H9 (cell line): ENCODE data around the gene SPATA2L. TPM values are rescaled to one million over a fixed set of nuclear protein-coding genes. Genes with fewer than 3 reads are reported as not detected.

Experiments
- DNase-seq: peaks from one replicate; pipeline ENCODE4 v3.0.0-alpha.2; 2017
- H2AFZ ChIP-seq: one replicate; pipeline ENCODE4 v1.6.1; 2013; ENCODE audit warnings: mild to moderate bottlenecking, low read length, control low read depth, moderate library complexity
- H2AK5ac ChIP-seq: 2 replicates; pipeline ENCODE4 v1.6.1; 2013; ENCODE audit warnings: low read length, control low read depth, mixed read lengths; ENCODE audit not compliant: insufficient read length
- H2BK120ac ChIP-seq: one replicate; pipeline ENCODE4 v1.6.1; 2013; ENCODE audit warnings: low read depth, mild to moderate bottlenecking, low read length, control low read depth, inconsistent platforms; ENCODE audit not compliant: poor library complexity, severe bottlenecking
- H2BK12ac ChIP-seq: 2 replicates; pipeline ENCODE4 v1.6.1; 2013; ENCODE audit warnings: low read length, control low read depth, mixed read lengths, low read depth; ENCODE audit not compliant: insufficient read length
- H2BK15ac ChIP-seq: 2 replicates; pipeline ENCODE4 v1.6.1; 2013; ENCODE audit warnings: low read depth, low read length, control low read depth
- H2BK20ac ChIP-seq: one replicate; pipeline ENCODE4 v1.6.1; 2013; ENCODE audit warnings: low read depth, mild to moderate bottlenecking, low read length, control low read depth, inconsistent platforms; ENCODE audit not compliant: poor library complexity, severe bottlenecking
- H2BK5ac ChIP-seq: 2 replicates; pipeline ENCODE4 v1.6.1; 2013; ENCODE audit warnings: low read length, control low read depth, mixed read lengths; ENCODE audit not compliant: insufficient read length
- H3K14ac ChIP-seq: 2 replicates; pipeline ENCODE4 v1.6.1; 2013; ENCODE audit warnings: low read length, control low read depth; ENCODE audit not compliant: insufficient read depth
- H3K18ac ChIP-seq: 2 replicates; pipeline ENCODE4 v1.6.1; 2013; ENCODE audit warnings: low read depth, mild to moderate bottlenecking, mixed read lengths, low read length, control low read depth; ENCODE audit not compliant: insufficient read length
- H3K23ac ChIP-seq: 2 replicates; pipeline ENCODE4 v1.6.1; 2013; ENCODE audit warnings: low read length, control low read depth, mixed read lengths, low read depth; ENCODE audit not compliant: insufficient read length
- H3K23me2 ChIP-seq: 2 replicates; pipeline ENCODE4 v1.6.1; 2013; ENCODE audit warnings: low read depth, mild to moderate bottlenecking, mixed read lengths, low read length, control low read depth; ENCODE audit not compliant: insufficient read length, poor library complexity, severe bottlenecking
- H3K27ac ChIP-seq: 2 replicates; pipeline ENCODE4 v1.5.1; 2013; ENCODE audit warnings: low read length, control low read depth, mixed read lengths, low read depth; ENCODE audit not compliant: insufficient read length
- H3K27me3 ChIP-seq: 2 replicates; pipeline ENCODE4 v1.6.1; 2013; ENCODE audit warnings: low read length, control low read depth, inconsistent platforms; ENCODE audit not compliant: insufficient read depth
- H3K4ac ChIP-seq: 2 replicates; pipeline ENCODE4 v1.6.1; 2013; ENCODE audit warnings: low read depth, mild to moderate bottlenecking, control low read depth, inconsistent platforms, low read length, moderate library complexity
- H3K4me1 ChIP-seq: 2 replicates; pipeline ENCODE4 v1.6.1; 2013; ENCODE audit warnings: low read length, control low read depth, inconsistent platforms; ENCODE audit not compliant: insufficient read depth
- H3K4me2 ChIP-seq: 2 replicates; pipeline ENCODE4 v1.6.1; 2013; ENCODE audit warnings: low read length, control low read depth, mixed read lengths; ENCODE audit not compliant: insufficient read length, insufficient read depth
- H3K56ac ChIP-seq: 2 replicates; pipeline ENCODE4 v1.6.1; 2013; ENCODE audit warnings: low read depth, mild to moderate bottlenecking, mixed read lengths, low read length, control low read depth; ENCODE audit not compliant: insufficient read length
- H3K79me1 ChIP-seq: 2 replicates; pipeline ENCODE4 v1.6.1; 2013; ENCODE audit warnings: low read depth, mild to moderate bottlenecking, moderate library complexity, low read length, control low read depth, inconsistent platforms; ENCODE audit not compliant: insufficient read depth, poor library complexity, severe bottlenecking
- H3K79me2 ChIP-seq: 2 replicates; pipeline ENCODE4 v1.6.1; 2013; ENCODE audit warnings: low read length, control low read depth, inconsistent platforms; ENCODE audit not compliant: insufficient read depth
- H3K9ac ChIP-seq: 2 replicates; pipeline ENCODE4 v1.6.1; 2013; ENCODE audit warnings: low read length, control low read depth, mixed read lengths; ENCODE audit not compliant: insufficient read length; ENCODE audit errors: extremely low read depth
- H3K9me3 ChIP-seq: one replicate; pipeline ENCODE4 v1.6.1; 2013; ENCODE audit warnings: low read depth, low read length, inconsistent platforms; ENCODE audit not compliant: control insufficient read depth
- H3T11ph ChIP-seq: one replicate; pipeline ENCODE4 v1.6.1; 2013; ENCODE audit warnings: mild to moderate bottlenecking, low read length, control low read depth, inconsistent platforms
- H4K20me1 ChIP-seq: one replicate; pipeline ENCODE4 v1.6.1; 2013; ENCODE audit not compliant: control insufficient read depth, insufficient read length, insufficient read depth
- H4K5ac ChIP-seq: 2 replicates; pipeline ENCODE4 v1.6.1; 2013; ENCODE audit warnings: low read depth, mild to moderate bottlenecking, mixed read lengths, low read length, control low read depth; ENCODE audit not compliant: insufficient read length
- H4K8ac ChIP-seq: replicated peaks from 2 replicates; pipeline ENCODE4 v1.6.1; 2013; ENCODE audit warnings: low read length, control low read depth, mixed read lengths, low read depth; ENCODE audit not compliant: insufficient read length
- H4K91ac ChIP-seq: 2 replicates; pipeline ENCODE4 v1.6.1; 2013; ENCODE audit warnings: low read depth, mild to moderate bottlenecking, moderate library complexity, mixed read lengths, low read length, control low read depth; ENCODE audit not compliant: insufficient read length
- H3K27ac Mint-ChIP-seq, 3 experiments: 2 replicates in 2 of 3; 3 replicates in 1 of 3; pipeline ENCODE4 v1.8.0; 2020 to 2021; ENCODE audit warnings: mixed read lengths in 3 of 3, mild to moderate bottlenecking in 1 of 3, moderate library complexity in 1 of 3
- H3K27me3 Mint-ChIP-seq: 2 replicates; pipeline ENCODE4 v1.8.0; 2021; ENCODE audit warnings: low read depth, mild to moderate bottlenecking, moderate library complexity, mixed read lengths
- H3K36me3 Mint-ChIP-seq, 3 experiments: 2 replicates in 2 of 3; 3 replicates in 1 of 3; pipeline ENCODE4 v1.8.0; 2020 to 2021; ENCODE audit warnings: low read depth in 3 of 3, mixed read lengths in 3 of 3; ENCODE audit not compliant: insufficient read depth in 1 of 3
- H3K4me1 Mint-ChIP-seq, 2 experiments: 2 replicates each; pipeline ENCODE4 v1.8.0; 2020; ENCODE audit warnings: mixed read lengths in 2 of 2
- H3K4me3 Mint-ChIP-seq, 2 experiments: 2 replicates in 1 of 2; 3 replicates in 1 of 2; pipeline ENCODE4 v1.8.0; 2020 to 2021; ENCODE audit warnings: mild to moderate bottlenecking in 2 of 2, mixed read lengths in 2 of 2, moderate library complexity in 1 of 2
- H3K9me3 Mint-ChIP-seq, 2 experiments: 2 replicates in 1 of 2; 3 replicates in 1 of 2; pipeline ENCODE4 v1.8.0; 2020; ENCODE audit warnings: mild to moderate bottlenecking in 2 of 2, mixed read lengths in 2 of 2, moderate library complexity in 1 of 2
- WGBS: extraction: QIAGEN DNeasy Blood & Tissue Kit; methylation state at CpG from one replicate; pipeline ENCODE4 v1.1.7; 2013; ENCODE audit warnings: missing lambda C conversion rate, low lambda C conversion rate, mixed read lengths; ENCODE audit not compliant: insufficient read length; ENCODE audit errors: extremely low coverage; 5-methylcytosine and 5-hydroxymethylcytosine counted together
- total RNA-seq: library from RNA; stranded (reverse); gene quantifications from 2 replicates; pipeline ENCODE4 v1.2.1, GENCODE V29; 2021
- TF ChIP-seq, protein P1 (sequence below): fragments of 200-600 bp; sonication (generic); conservative IDR thresholded peaks from 3 replicates; pipeline ENCODE4 v1.8.0; 2021; ENCODE audit warnings: antibody characterized with exemption, mild to moderate bottlenecking

SPATA2L gene
- total RNA-seq, 1 experiment from 2014 or later = 27.1 TPM

DNA sequence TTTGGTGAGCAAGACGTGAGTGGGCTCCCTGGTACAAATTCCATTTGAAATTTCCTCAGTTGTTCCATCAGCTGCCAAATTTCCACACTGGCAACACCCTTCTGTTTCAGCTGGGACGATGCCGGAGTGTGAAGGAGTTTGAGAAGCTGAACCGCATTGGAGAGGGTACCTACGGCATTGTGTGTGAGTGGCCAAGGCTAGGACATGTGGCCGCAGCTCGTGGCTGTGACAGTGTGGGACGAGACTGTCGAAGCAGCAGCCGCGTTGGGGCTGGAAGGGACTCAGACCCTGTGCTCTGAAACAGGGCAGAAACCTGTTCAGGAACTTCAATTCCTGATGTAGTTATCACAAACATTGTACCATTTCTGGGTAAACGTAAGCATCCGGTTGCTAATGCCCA, 12.4 kb downstream of the SPATA2L start:
- peaks cover 8% of the 10 kb centered on the region for H3K23me2 ChIP-seq
- no CpG with 5 or more reads among the region's 13 CpGs for WGBS
- no peaks in the 10 kb centered on the region for H4K20me1 ChIP-seq
- Mint-ChIP-seq H3K9me3 (peaks cover 17 to 21% of the 10 kb centered on the region in 2 experiments), H3K4me3 (no peak overlapping the region; a peak in 1 of 5 replicates), H3K36me3 (peaks cover 54 to 76% (median 61%) of the 10 kb centered on the region in 3 experiments), H3K4me1 (peaks cover 6 to 7% of the 10 kb centered on the region in 2 experiments), H3K27me3 (peaks cover 3% of the 10 kb centered on the region), H3K27ac (no peak overlapping the region)
- no peak overlapping the region for H3K4ac ChIP-seq
- no peak overlapping the region for H4K91ac ChIP-seq
- no peak overlapping the region for H3K14ac ChIP-seq
- TF ChIP-seq, protein P1, sequence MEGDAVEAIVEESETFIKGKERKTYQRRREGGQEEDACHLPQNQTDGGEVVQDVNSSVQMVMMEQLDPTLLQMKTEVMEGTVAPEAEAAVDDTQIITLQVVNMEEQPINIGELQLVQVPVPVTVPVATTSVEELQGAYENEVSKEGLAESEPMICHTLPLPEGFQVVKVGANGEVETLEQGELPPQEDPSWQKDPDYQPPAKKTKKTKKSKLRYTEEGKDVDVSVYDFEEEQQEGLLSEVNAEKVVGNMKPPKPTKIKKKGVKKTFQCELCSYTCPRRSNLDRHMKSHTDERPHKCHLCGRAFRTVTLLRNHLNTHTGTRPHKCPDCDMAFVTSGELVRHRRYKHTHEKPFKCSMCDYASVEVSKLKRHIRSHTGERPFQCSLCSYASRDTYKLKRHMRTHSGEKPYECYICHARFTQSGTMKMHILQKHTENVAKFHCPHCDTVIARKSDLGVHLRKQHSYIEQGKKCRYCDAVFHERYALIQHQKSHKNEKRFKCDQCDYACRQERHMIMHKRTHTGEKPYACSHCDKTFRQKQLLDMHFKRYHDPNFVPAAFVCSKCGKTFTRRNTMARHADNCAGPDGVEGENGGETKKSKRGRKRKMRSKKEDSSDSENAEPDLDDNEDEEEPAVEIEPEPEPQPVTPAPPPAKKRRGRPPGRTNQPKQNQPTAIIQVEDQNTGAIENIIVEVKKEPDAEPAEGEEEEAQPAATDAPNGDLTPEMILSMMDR = no peak
- no peak overlapping the region for H2BK12ac ChIP-seq
- no peak overlapping the region for H4K8ac ChIP-seq
- no peak overlapping the region for H3K56ac ChIP-seq
- H2AFZ ChIP-seq = no peak overlapping the region
- no peaks in the 10 kb centered on the region for H3K79me2 ChIP-seq
- H3K4me1 ChIP-seq = no peaks in the 10 kb centered on the region
- peaks cover 7% of the 10 kb centered on the region for H3K9me3 ChIP-seq
- no peak overlapping the region for H4K5ac ChIP-seq
- DNase-seq = no peak
- H3K4me2 ChIP-seq = no peak overlapping the region
- H2AK5ac ChIP-seq = no peak overlapping the region
- no peak overlapping the region for H3T11ph ChIP-seq
- H2BK120ac ChIP-seq = no peak overlapping the region
- H3K79me1 ChIP-seq = no peaks in the 10 kb centered on the region
- no peak overlapping the region for H3K18ac ChIP-seq
- no peak overlapping the region for H3K9ac ChIP-seq
- no peak overlapping the region for H3K23ac ChIP-seq
- H2BK15ac ChIP-seq = no peak overlapping the region
- H3K27ac ChIP-seq = no peak overlapping the region
- H2BK20ac ChIP-seq = no peak overlapping the region
- no peak overlapping the region for H2BK5ac ChIP-seq
- no peaks in the 10 kb centered on the region for H3K27me3 ChIP-seq
